GM12875 (cell line): Measurements from ENCODE around the gene CDK5R1.

ENCODE experiments used
- H3K4me3 ChIP-seq: one replicate; pipeline ENCODE4 v1.5.1; 2011; ENCODE audit warnings: low read depth, low read length, control low read depth
- CTCF ChIP-seq: IDR thresholded peaks from 2 replicates; pipeline ENCODE4 v1.5.1; 2011; ENCODE audit warnings: low read depth, mild to moderate bottlenecking, control low read depth, inconsistent platforms, low read length, moderate library complexity, borderline replicate concordance; ENCODE audit not compliant: insufficient read depth

Gene CDK5R1

GRCh38 chr17:32515677-32516383 is 29.0 kb downstream of the CDK5R1 start:
- peak overlapping the region; percentile 1 for H3K4me3 ChIP-seq
- no peak for TF ChIP-seq CTCF

- TF ChIP-seq CTCF: no peak
- no peak overlapping the region for H3K4me3 ChIP-seq
Measured at GRCh38 chr17:32516450-32516849, 29.7 kb downstream of the CDK5R1 start.

GRCh38 chr17:32516940-32517701 is 30.3 kb downstream of the CDK5R1 start:
- H3K4me3 ChIP-seq: no peak overlapping the region
- TF ChIP-seq CTCF: no peak

- TF ChIP-seq CTCF: no peak
Measured at GRCh38 chr17:32517982-32518381, 31.2 kb downstream of the CDK5R1 start.

GRCh38 chr17:32518646-32519227 is 31.9 kb downstream of the CDK5R1 start:
- TF ChIP-seq CTCF: no peak

More at GRCh38 chr17:32517982-32518381, 31.2 kb downstream of the CDK5R1 start:
- no peak overlapping the region for H3K4me3 ChIP-seq

GRCh38 chr17:32519228-32520103 is 32.7 kb downstream of the CDK5R1 start:
- TF ChIP-seq CTCF: no peak
- H3K4me3 ChIP-seq: peak overlapping the region; percentile 54

More at GRCh38 chr17:32518646-32519227, 31.9 kb downstream of the CDK5R1 start:
- H3K4me3 ChIP-seq: peak overlapping the region; percentile 54
